MM.1S (cell line): ENCODE results near the gene FAM219B.

Experiments used
- DNase-seq: peaks from one replicate; pipeline ENCODE4 v3.0.0-alpha.2; 2015
- H2AFZ ChIP-seq: fragments of 300-600 bp; sonication (generic); 2 replicates; pipeline ENCODE4 v1.6.0; 2016; ENCODE audit warnings: antibody characterized with exemption, low read length
- H3F3A ChIP-seq: fragments of 300-600 bp; sonication (generic); 2 replicates; pipeline ENCODE4 v1.6.1; 2016; ENCODE audit warnings: mild to moderate bottlenecking, antibody characterized with exemption, low read length, moderate library complexity, mixed read lengths; ENCODE audit not compliant: insufficient read depth
- H3K27ac ChIP-seq: fragments of 300-600 bp; sonication (generic); 2 replicates; pipeline ENCODE4 v1.5.1; 2016; ENCODE audit warnings: mild to moderate bottlenecking, low read length
- H3K27me3 ChIP-seq: fragments of 300-600 bp; sonication (generic); replicated peaks from 2 replicates; pipeline ENCODE4 v1.6.0; 2016; ENCODE audit warnings: low read length; ENCODE audit not compliant: insufficient read depth
- H3K36me3 ChIP-seq: fragments of 300-600 bp; sonication (generic); replicated peaks from 2 replicates; pipeline ENCODE4 v1.6.1; 2016; ENCODE audit warnings: mild to moderate bottlenecking, low read length, mixed read lengths; ENCODE audit not compliant: insufficient read depth
- H3K4me1 ChIP-seq: fragments of 300-600 bp; sonication (generic); 2 replicates; pipeline ENCODE4 v1.6.1; 2016; ENCODE audit warnings: low read length, mixed read lengths
- H3K4me2 ChIP-seq: fragments of 300-600 bp; sonication (generic); 2 replicates; pipeline ENCODE4 v1.6.0; 2016; ENCODE audit warnings: low read depth, low read length
- H3K4me3 ChIP-seq: fragments of 300-600 bp; sonication (generic); 2 replicates; pipeline ENCODE4 v1.5.1; 2016; ENCODE audit warnings: low read length, mixed read lengths
- H3K79me2 ChIP-seq: fragments of 300-600 bp; sonication (generic); 2 replicates; pipeline ENCODE4 v1.6.1; 2016; ENCODE audit warnings: mixed run types, low read length, mixed read lengths
- H3K9ac ChIP-seq: fragments of 300-600 bp; sonication (generic); 2 replicates; pipeline ENCODE4 v1.6.1; 2016; ENCODE audit warnings: low read length, mixed read lengths
- H3K9me2 ChIP-seq: fragments of 300-600 bp; sonication (generic); replicated peaks from 2 replicates; pipeline ENCODE4 v1.6.1; 2016; ENCODE audit warnings: mild to moderate bottlenecking, low read length, mixed read lengths; ENCODE audit not compliant: insufficient read depth
- H3K9me3 ChIP-seq: fragments of 300-600 bp; sonication (generic); replicated peaks from 2 replicates; pipeline ENCODE4 v1.6.1; 2016; ENCODE audit warnings: mild to moderate bottlenecking, low read length, mixed read lengths; ENCODE audit not compliant: insufficient read depth
- H4K20me1 ChIP-seq: fragments of 300-600 bp; sonication (generic); 2 replicates; pipeline ENCODE4 v1.6.1; 2016; ENCODE audit warnings: mild to moderate bottlenecking, low read length, moderate library complexity, mixed read lengths; ENCODE audit not compliant: insufficient read depth
- EZH2 ChIP-seq: fragments of 300-600 bp; sonication (generic); optimal IDR thresholded peaks from 2 replicates; pipeline ENCODE3; 2017; ENCODE audit warnings: low read depth, mild to moderate bottlenecking, antibody characterized with exemption, low read length, mixed read lengths
- EZH2phosphoT487 ChIP-seq: fragments of 300-600 bp; sonication (generic); IDR thresholded peaks from 2 replicates; pipeline ENCODE4 v1.6.1; 2018; ENCODE audit warnings: antibody characterized with exemption, low read length
- TF ChIP-seq, protein P1 (sequence below): fragments of 300-600 bp; sonication (generic); IDR thresholded peaks from 2 replicates; pipeline ENCODE4 v1.5.1; 2016; ENCODE audit warnings: antibody characterized with exemption, low read length, mixed read lengths

The FAM219B gene

DNA sequence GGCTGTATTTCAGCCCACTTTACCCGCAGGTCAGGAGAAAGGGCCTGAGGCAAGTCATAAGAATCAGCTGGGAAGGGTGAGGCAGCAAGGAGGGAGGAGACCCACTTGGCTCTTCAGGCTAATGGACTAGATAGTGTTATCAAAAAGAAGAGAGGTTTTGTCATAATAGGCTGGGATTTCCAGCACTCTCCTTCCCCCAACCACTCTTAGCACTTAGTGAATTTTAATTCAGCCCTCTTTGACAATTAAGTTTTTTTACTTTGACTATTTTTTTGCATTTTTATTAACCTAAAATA is 16.0 kb downstream of the FAM219B start:
- TF ChIP-seq EZH2 (no peak), EZH2phosphoT487 (no peak)
- TF ChIP-seq, protein P1, sequence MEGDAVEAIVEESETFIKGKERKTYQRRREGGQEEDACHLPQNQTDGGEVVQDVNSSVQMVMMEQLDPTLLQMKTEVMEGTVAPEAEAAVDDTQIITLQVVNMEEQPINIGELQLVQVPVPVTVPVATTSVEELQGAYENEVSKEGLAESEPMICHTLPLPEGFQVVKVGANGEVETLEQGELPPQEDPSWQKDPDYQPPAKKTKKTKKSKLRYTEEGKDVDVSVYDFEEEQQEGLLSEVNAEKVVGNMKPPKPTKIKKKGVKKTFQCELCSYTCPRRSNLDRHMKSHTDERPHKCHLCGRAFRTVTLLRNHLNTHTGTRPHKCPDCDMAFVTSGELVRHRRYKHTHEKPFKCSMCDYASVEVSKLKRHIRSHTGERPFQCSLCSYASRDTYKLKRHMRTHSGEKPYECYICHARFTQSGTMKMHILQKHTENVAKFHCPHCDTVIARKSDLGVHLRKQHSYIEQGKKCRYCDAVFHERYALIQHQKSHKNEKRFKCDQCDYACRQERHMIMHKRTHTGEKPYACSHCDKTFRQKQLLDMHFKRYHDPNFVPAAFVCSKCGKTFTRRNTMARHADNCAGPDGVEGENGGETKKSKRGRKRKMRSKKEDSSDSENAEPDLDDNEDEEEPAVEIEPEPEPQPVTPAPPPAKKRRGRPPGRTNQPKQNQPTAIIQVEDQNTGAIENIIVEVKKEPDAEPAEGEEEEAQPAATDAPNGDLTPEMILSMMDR, result no peak
- DNase-seq, result no peak
- Histone ChIP-seq H3K4me3 (peak overlapping the region; percentile 92), H3K4me2 (peak overlapping the region; percentile 93), H3K9ac (peak overlapping the region; percentile 73; the same call in 1 of the 2 replicates), H3K9me3 (no peaks in the 10 kb centered on the region), H3K36me3 (no peaks in the 10 kb centered on the region), H3K79me2 (peaks cover 9% of the 10 kb centered on the region; the same call in 1 of the 2 replicates), H3K9me2 (no peaks in the 10 kb centered on the region), H3F3A (no peaks in the 10 kb centered on the region), H3K27ac (no peak overlapping the region), H4K20me1 (no peaks in the 10 kb centered on the region), H2AFZ (peak overlapping the region; percentile 94; the same call in 1 of the 2 replicates), H3K4me1 (peaks cover 26% of the 10 kb centered on the region), H3K27me3 (no peaks in the 10 kb centered on the region)

DNA sequence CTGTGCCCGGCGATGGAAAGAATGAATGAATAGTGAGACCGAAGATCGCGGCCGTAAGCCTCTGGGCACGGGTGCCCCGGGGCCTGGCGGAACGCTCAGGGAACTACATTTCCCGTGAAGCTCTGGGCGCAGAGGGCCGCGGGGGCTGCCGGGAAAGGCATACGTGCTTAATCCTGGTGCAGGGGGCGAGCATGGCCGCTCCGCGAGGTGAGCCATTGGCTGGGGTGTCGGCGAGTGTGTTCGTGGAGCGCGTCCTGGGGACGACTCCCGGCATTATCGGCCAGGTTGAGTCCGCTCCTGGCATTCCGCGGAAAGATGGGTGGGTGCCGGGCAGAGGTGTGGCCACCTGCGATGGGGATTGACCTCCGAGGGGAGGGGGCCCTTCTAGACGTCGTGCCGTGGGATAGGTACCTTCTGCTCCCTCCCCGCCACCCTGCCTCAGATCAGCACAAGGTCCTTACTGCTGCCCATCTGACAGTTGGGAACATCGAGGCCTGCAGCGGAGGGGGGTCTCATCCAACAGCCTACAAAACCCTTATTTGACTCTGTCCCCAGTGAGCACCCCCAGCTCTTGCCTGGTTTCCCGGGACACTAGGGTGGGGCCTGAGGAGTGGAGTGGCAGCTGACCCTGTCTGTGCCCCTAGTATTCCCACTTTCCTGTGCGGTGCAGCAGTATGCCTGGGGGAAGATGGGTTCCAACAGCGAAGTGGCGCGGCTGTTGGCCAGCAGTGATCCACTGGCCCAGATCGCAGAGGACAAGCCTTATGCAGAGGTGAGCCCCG is 16.6 kb downstream of the FAM219B start, which contains the start of gene MPI:
Gene MPI, plus strand, starts transcription at position 160 of the 782 bp plus-strand sequence. Its CDS starts 32 bp downstream, at position 192.
- H3K9me3 ChIP-seq, result no peaks in the 10 kb centered on the region
- H3K4me1 ChIP-seq, result peaks cover 30% of the 10 kb centered on the region
- no peaks in the 10 kb centered on the region for H3K9me2 ChIP-seq
- peaks cover 9% of the 10 kb centered on the region; the same call in 1 of the 2 replicates for H3K79me2 ChIP-seq
- DNase-seq, result peak; percentile 86
- no peaks in the 10 kb centered on the region for H3K27me3 ChIP-seq
- TF ChIP-seq EZH2 (no peak), EZH2phosphoT487 (no peak)
- TF ChIP-seq, protein P1, result no peak
- peak within 1 kb of the TSS; percentile 73 for H3K9ac ChIP-seq
- peak within 1 kb of the TSS; percentile 92 for H3K4me3 ChIP-seq
- H3K4me2 ChIP-seq, result peak within 1 kb of the TSS; percentile 93
- H3F3A ChIP-seq, result 0 out of 2 replicates have a peak, but pooled peaks cover under 1% of the 10 kb centered on the region
- H2AFZ ChIP-seq, result peak within 1 kb of the TSS; percentile 94
- H3K27ac ChIP-seq, result no peak within 1 kb of the TSS
- H4K20me1 ChIP-seq, result no peaks in the 10 kb centered on the region
- H3K36me3 ChIP-seq, result no peaks in the 10 kb centered on the region

DNA sequence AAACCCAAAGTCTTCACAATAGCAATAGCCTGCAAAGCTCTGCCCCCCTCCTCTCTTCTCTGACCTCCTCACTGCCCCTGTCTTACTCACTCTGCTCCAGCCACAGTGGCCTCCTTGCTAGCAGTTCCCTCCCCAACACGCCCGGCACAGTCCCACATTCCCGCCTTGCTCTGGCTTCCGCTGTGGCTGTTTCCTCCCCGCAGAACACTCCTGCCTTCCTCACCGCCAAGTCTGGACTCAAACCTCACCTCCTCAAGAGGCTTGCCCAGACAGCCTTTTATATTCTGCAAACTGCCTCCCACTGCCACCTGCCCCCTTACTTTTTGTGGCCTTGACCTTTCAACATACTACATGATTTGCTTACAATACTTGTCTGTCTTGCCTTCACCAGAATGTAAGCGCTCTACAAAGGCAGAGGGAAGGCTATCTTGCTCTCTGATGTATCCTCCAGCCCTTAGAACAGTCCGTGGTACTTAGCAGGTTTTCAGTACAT is 17.2 kb downstream of the FAM219B start:
- Histone ChIP-seq H3K79me2 (peaks cover 9% of the 10 kb centered on the region; the same call in 1 of the 2 replicates), H3F3A (0 out of 2 replicates have a peak, but pooled peaks cover 3% of the 10 kb centered on the region), H3K36me3 (no peaks in the 10 kb centered on the region), H3K4me3 (peak overlapping the region; percentile 92), H3K9me3 (no peaks in the 10 kb centered on the region), H3K27ac (no peak overlapping the region), H3K9ac (peak overlapping the region; percentile 73; the same call in 1 of the 2 replicates), H3K9me2 (no peaks in the 10 kb centered on the region), H2AFZ (peak overlapping the region; percentile 94), H3K27me3 (no peaks in the 10 kb centered on the region), H4K20me1 (no peaks in the 10 kb centered on the region), H3K4me1 (peaks cover 36% of the 10 kb centered on the region), H3K4me2 (peak overlapping the region; percentile 93)
- no peak for TF ChIP-seq EZH2phosphoT487
- TF ChIP-seq, protein P1, result no peak
- TF ChIP-seq EZH2, result no peak
- DNase-seq, result no peak
